T-helper 2 cell treated with Interferon-gamma antibody and Interleukin-4, amounts not matched to agents 100 ng/mL and 5 ng/mL, for 36 hours (primary cell): ENCODE measurements around the gene GMPPA. TPM values are rescaled to one million over a fixed set of nuclear protein-coding genes. Genes with fewer than 3 reads are reported as not detected.

Experiments
- intact Hi-C: fragments of 100-400 bp; cut with micrococcal nuclease; formaldehyde crosslinking; loops from one replicate; pipeline ENCODE4 v1.15.1; 2023
- total RNA-seq: library from RNA; stranded (reverse); gene quantifications from 2 replicates; pipeline ENCODE4 v1.2.3, GENCODE V29; 2022

GMPPA gene
- total RNA-seq, 1 donor from 2014 or later: 50.1 TPM

- intact Hi-C loops: no loop called here
Measured at GRCh38 chr2:219467736-219468075, 31.0 kb upstream of the GMPPA start.

GRCh38 chr2:219468410-219469185 is 30.1 kb upstream of the GMPPA start:
- intact Hi-C loops: no loop called here

- intact Hi-C loops: no loop called here
Measured at GRCh38 chr2:219469186-219469724, 29.4 kb upstream of the GMPPA start.

- intact Hi-C loops: no loop called here
Measured at GRCh38 chr2:219470429-219470828, 28.3 kb upstream of the GMPPA start.

GRCh38 chr2:219471476-219472371 is 27.0 kb upstream of the GMPPA start:
- intact Hi-C loops: no loop called here

GRCh38 chr2:219472629-219473187 is 26.0 kb upstream of the GMPPA start:
- intact Hi-C loops: no loop called here

GRCh38 chr2:219473511-219473910 is 25.2 kb upstream of the GMPPA start:
- intact Hi-C loops: no loop called here

- intact Hi-C loops: loop anchor here (5.0 kb wide), 1 partner anchor 168 kb away; no protein-coding TSS in a partner anchor
Measured at GRCh38 chr2:219474285-219475060, 24.2 kb upstream of the GMPPA start.

- intact Hi-C loops: loop anchor here (5.0 kb wide), 1 partner anchor 167 kb away; no protein-coding TSS in a partner anchor
Measured at GRCh38 chr2:219475278-219475677, 23.4 kb upstream of the GMPPA start.

- intact Hi-C loops: loop anchor here (1.0 to 5.0 kb wide), 2 partner anchors 54 to 166 kb away; no protein-coding TSS in a partner anchor
Measured at GRCh38 chr2:219475697-219476651, 22.7 kb upstream of the GMPPA start.

GRCh38 chr2:219476652-219477151 is 22.0 kb upstream of the GMPPA start:
- intact Hi-C loops: loop anchor here (1.0 to 5.0 kb wide), 2 partner anchors 54 to 166 kb away; no protein-coding TSS in a partner anchor

- intact Hi-C loops: loop anchor here (5.0 kb wide), 1 partner anchor 165 kb away; no protein-coding TSS in a partner anchor
Measured at GRCh38 chr2:219477179-219477578, 21.5 kb upstream of the GMPPA start.

GRCh38 chr2:219477815-219478214 is 20.9 kb upstream of the GMPPA start:
- intact Hi-C loops: loop anchor here (5.0 kb wide), 1 partner anchor 164 kb away; no protein-coding TSS in a partner anchor

GRCh38 chr2:219478916-219479315 is 19.8 kb upstream of the GMPPA start:
- intact Hi-C loops: loop anchor here (5.0 kb wide), 1 partner anchor 163 kb away; no protein-coding TSS in a partner anchor

GRCh38 chr2:219480004-219480403 is 18.7 kb upstream of the GMPPA start:
- intact Hi-C loops: no loop called here

GRCh38 chr2:219482674-219483405 is 15.9 kb upstream of the GMPPA start:
- intact Hi-C loops: no loop called here

- intact Hi-C loops: no loop called here
Measured at GRCh38 chr2:219483451-219484342, 15.0 kb upstream of the GMPPA start.
